B cell (primary cell): ENCODE results near the gene DOK7. TPM values are rescaled to one million over a fixed set of nuclear protein-coding genes. Genes with fewer than 3 reads are reported as not detected.

Experiments used
- ATAC-seq: fragments of 200-7000 bp; cut with Tn5 transposase; one replicate; pipeline ENCODE4 v1.10.0; 2021; ENCODE audit warnings: low read depth, mild to moderate bottlenecking, moderate number of reproducible peaks, moderate library complexity
- CTCF ChIA-PET: fragments of 350-600 bp; sonication (Branson Sonifier 250); formaldehyde crosslinking; loops from one replicate; lab custom pipeline; 2021; ENCODE audit warnings: antibody characterized with exemption, inconsistent platforms; lab: Charles Lee
- POLR2A ChIA-PET: fragments of 350-600 bp; sonication (Branson Sonifier 250); formaldehyde crosslinking; loops from one replicate; lab custom pipeline; 2021; ENCODE audit warnings: antibody characterized with exemption; lab: Charles Lee
- DNase-seq: peaks from one replicate; pipeline ENCODE4 v3.0.0; 2013
- H2AFZ ChIP-seq: 2 replicates; pipeline ENCODE4 v1.6.1; 2012; ENCODE audit warnings: mild to moderate bottlenecking, low read depth, low read length; ENCODE audit not compliant: insufficient read depth, poor library complexity, severe bottlenecking
- H3K27ac ChIP-seq, 2 donors: 1 replicate in 1 of 2; 2 replicates in 1 of 2; pipeline ENCODE4 v1.5.1; 2012 to 2013; ENCODE audit warnings: low read length in 2 of 2, mild to moderate bottlenecking in 2 of 2, moderate library complexity in 1 of 2
- H3K27me3 ChIP-seq, 4 experiments: fragments of 200-600 bp in 1 of 4; sonication (generic) in 1 of 4; replicated peaks in 1 of 4; 1 replicate in 2 of 4; 2 replicates in 2 of 4; pipeline versions ENCODE4 v1.6.1 to v1.7.0; 2013 to 2016; ENCODE audit warnings: low read length in 3 of 4, mild to moderate bottlenecking in 2 of 4, mixed read lengths in 1 of 4, moderate library complexity in 1 of 4; ENCODE audit not compliant: insufficient read depth in 4 of 4, control insufficient read depth in 3 of 4; ENCODE audit errors: control extremely low read depth in 1 of 4
- H3K36me3 ChIP-seq, 2 experiments: replicated peaks in 1 of 2; 1 replicate in 1 of 2; 2 replicates in 1 of 2; pipeline versions ENCODE4 v1.6.1 to v1.7.1; 2013; ENCODE audit warnings: low read length in 1 of 2; ENCODE audit not compliant: insufficient read depth in 2 of 2, control insufficient read depth in 1 of 2; ENCODE audit errors: control extremely low read depth in 1 of 2, extremely low read depth in 1 of 2
- H3K4me1 ChIP-seq, 2 donors: fragments of 200-600 bp in 1 of 2; sonication (generic) in 1 of 2; 1 replicate in 1 of 2; 2 replicates in 1 of 2; pipeline versions ENCODE4 v1.5.1 to v1.6.1; 2013 to 2017; ENCODE audit warnings: low read length in 2 of 2; ENCODE audit not compliant: control insufficient read depth in 2 of 2, insufficient read depth in 2 of 2
- H3K4me2 ChIP-seq: replicated peaks from 2 replicates; pipeline ENCODE3; 2012; ENCODE audit warnings: mild to moderate bottlenecking, low read depth, low read length; ENCODE audit not compliant: poor library complexity, severe bottlenecking
- H3K4me3 ChIP-seq, 5 experiments: fragments of 200-600 bp in 1 of 5; sonication (generic) in 1 of 5; 1 replicate in 3 of 5; 2 replicates in 2 of 5; pipeline versions ENCODE4 v1.5.1 to v1.7.0; 2011 to 2016; ENCODE audit warnings: low read length in 4 of 5, mild to moderate bottlenecking in 4 of 5, low read depth in 2 of 5, control low read depth in 1 of 5, moderate library complexity in 1 of 5; ENCODE audit not compliant: insufficient read depth in 1 of 5; ENCODE audit errors: control extremely low read depth in 1 of 5, extremely low read depth in 1 of 5
- H3K79me2 ChIP-seq: fragments of 200-600 bp; sonication (generic); one replicate; pipeline ENCODE4 v1.6.0; 2016; ENCODE audit warnings: low read length; ENCODE audit not compliant: control insufficient read depth, insufficient read depth
- H3K9ac ChIP-seq: fragments of 200-600 bp; sonication (generic); 2 replicates; pipeline ENCODE4 v1.6.1; 2017; ENCODE audit warnings: mild to moderate bottlenecking, low read length, moderate library complexity
- H3K9me3 ChIP-seq, 3 donors: one replicate each; pipeline versions ENCODE4 v1.6.1 to v1.7.1; 2013; ENCODE audit warnings: low read length in 2 of 3; ENCODE audit not compliant: control insufficient read depth in 2 of 3, insufficient read depth in 1 of 3; ENCODE audit errors: control extremely low read depth in 1 of 3
- H4K20me1 ChIP-seq: 2 replicates; pipeline ENCODE4 v1.6.0; 2012; ENCODE audit warnings: mild to moderate bottlenecking, low read length; ENCODE audit not compliant: insufficient read depth, control insufficient read depth, poor library complexity, severe bottlenecking
- H3K27ac Mint-ChIP-seq: one replicate; pipeline ENCODE4 v1.8.0; 2021; ENCODE audit warnings: mixed read lengths
- H3K27me3 Mint-ChIP-seq: one replicate; pipeline ENCODE4 v1.8.0; 2021; ENCODE audit warnings: mixed read lengths
- H3K4me1 Mint-ChIP-seq: one replicate; pipeline ENCODE4 v1.8.0; 2021; ENCODE audit warnings: mixed read lengths
- H3K4me3 Mint-ChIP-seq: one replicate; pipeline ENCODE4 v1.8.0; 2021; ENCODE audit warnings: mixed read lengths
- H3K9me3 Mint-ChIP-seq: one replicate; pipeline ENCODE4 v1.8.0; 2022; ENCODE audit warnings: mixed read lengths; ENCODE audit not compliant: insufficient read depth
- CTCF ChIP-seq: fragments of 200-600 bp; IDR thresholded peaks from one replicate; pipeline ENCODE4 v1.8.0; 2022; ENCODE audit warnings: antibody characterized with exemption, mild to moderate bottlenecking
- EZH2 ChIP-seq: IDR thresholded peaks from 2 replicates; pipeline ENCODE4 v1.6.1; 2012; ENCODE audit warnings: borderline replicate concordance, low read depth, mild to moderate bottlenecking, moderate library complexity, low read length; ENCODE audit not compliant: insufficient read depth, poor library complexity, severe bottlenecking
- WGBS: methylation state at CpG from one replicate; pipeline ENCODE4 v1.1.5; 2013; ENCODE audit warnings: missing lambda C conversion rate; ENCODE audit not compliant: insufficient coverage; 5-methylcytosine and 5-hydroxymethylcytosine counted together
- intact Hi-C: fragments of 100-400 bp; cut with micrococcal nuclease; formaldehyde crosslinking; loops from one replicate; pipeline ENCODE4 v1.10.0; 2022
- polyA plus RNA-seq: library from polyadenylated mRNA; depleted of rRNA; stranded (reverse); fragments of >200 nt; gene quantifications from 2 replicates; pipeline ENCODE4 v1.2.3, GENCODE V29; 2012
- total RNA-seq, 2 donors: library from RNA; stranded (reverse); fragments of 120-200 nt in 1 of 2; gene quantifications; 1 replicate in 1 of 2; 2 replicates in 1 of 2; pipeline versions ENCODE4 v1.2.3 to v1.2.4, GENCODE V29; 2013 to 2022

DOK7 gene
- total and polyA plus RNA-seq, 2 donors (not counting 1 experiment from before 2014, with no cell fraction given) = 24.1 to 24.8 TPM

DNA sequence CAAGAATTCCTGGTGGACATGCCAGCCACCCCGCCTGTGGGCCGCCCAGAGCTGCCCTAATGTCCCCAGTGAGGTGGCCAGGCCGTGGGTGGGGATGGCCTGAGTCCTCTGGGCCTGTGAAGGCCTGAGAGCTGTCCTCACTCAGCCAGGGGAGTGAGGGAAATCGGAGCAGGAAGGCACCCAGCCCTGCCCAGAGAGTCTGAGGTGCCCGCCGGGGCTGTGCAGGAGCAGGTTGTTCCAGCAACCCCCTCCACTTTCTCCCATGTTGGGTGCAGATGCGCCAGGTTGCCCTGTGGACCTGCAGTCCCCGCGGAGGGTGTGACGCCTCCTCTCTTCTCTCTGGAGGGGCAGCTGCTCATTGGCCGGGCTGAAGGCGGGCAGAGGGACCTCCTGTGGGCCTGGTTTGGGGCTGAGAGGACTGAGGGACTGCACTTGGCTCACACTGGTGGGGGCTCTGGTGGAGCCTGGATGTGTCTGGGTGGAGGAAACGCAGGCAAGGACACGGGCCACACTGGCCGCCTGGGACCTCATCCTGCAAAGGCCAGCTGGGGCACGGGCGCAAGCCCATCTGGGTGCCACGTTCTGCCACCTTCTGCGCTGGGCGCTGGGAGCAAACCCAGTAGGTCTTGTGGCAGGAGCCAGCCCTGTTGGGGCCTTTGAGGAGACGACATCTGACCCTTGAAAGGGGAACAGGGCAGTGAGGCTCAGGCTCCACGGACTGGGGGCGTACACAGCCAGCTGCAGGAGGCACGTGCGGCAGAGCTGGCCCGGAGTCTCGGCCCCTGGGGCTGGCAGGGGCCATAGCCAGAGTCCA is 14.0 kb downstream of the DOK7 start:
- no peaks in the 10 kb centered on the region for H3K79me2 ChIP-seq
- H3K9me3 Mint-ChIP-seq = no peaks in the 10 kb centered on the region
- ATAC-seq (no peak), DNase-seq (no peak)
- H3K27ac ChIP-seq = no peak overlapping the region
- H3K4me1 ChIP-seq = peaks cover 14 to 22% of the 10 kb centered on the region in 2 donors
- POLR2A ChIA-PET = no interaction called here
- WGBS = 85% methylated on average over 26 of the region's 27 CpGs
- no peak overlapping the region for H3K4me3 Mint-ChIP-seq
- CTCF ChIA-PET = no interaction called here
- no peaks in the 10 kb centered on the region for H3K9me3 ChIP-seq
- no peak overlapping the region for H3K4me3 ChIP-seq
- no peak overlapping the region for H3K27ac Mint-ChIP-seq
- no peaks in the 10 kb centered on the region for H3K36me3 ChIP-seq
- H3K4me2 ChIP-seq = no peak overlapping the region
- H2AFZ ChIP-seq = no peak overlapping the region
- peaks cover 0 to 12% (median 1%) of the 10 kb centered on the region in 4 experiments for H3K27me3 ChIP-seq
- TF ChIP-seq EZH2 = no peak
- no peak for TF ChIP-seq CTCF
- intact Hi-C loops = no loop called here
- peaks cover 20% of the 10 kb centered on the region for H3K4me1 Mint-ChIP-seq
- no peaks in the 10 kb centered on the region for H4K20me1 ChIP-seq
- no peaks in the 10 kb centered on the region for H3K27me3 Mint-ChIP-seq
- no peak overlapping the region for H3K9ac ChIP-seq

DNA sequence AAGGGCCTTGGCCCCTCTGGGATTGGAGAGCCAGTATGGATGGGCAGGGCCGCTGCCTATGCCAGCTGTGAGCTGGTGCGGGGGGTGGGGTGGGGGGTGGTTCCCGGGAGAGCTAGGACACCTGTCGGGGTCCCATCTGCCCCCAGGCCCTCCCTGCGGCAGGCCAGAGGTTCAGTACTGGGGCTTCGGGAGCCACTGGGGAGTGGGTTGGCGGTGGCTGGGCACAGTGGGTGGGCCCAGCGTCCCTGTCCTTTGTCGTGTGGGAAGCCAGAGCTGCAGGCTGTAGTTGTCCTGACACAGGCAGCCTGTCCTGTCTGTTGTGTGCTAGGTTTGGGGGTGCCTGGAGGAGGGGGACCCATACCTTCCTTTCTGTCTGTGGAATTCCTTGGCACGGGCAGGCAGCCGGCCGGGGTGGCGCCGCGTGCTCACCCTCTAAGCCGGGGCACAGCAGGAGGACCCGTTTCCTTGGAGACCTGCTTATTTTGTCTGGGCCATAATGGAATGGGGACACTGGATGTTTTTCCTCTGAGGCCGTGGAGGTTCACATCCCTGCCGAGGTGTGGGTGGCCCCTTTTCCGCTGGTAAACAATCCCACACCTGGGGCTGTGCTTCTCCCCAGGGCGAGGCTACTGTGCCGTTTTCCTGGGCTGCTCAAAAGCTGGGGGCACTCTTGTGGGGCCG is 14.8 kb downstream of the DOK7 start:
- no peak overlapping the region for H3K4me2 ChIP-seq
- no peak for TF ChIP-seq CTCF
- TF ChIP-seq EZH2 = no peak
- ChIA-PET POLR2A (no interaction called here), CTCF (no interaction called here)
- ATAC-seq (no peak), DNase-seq (no peak)
- H4K20me1 ChIP-seq = no peaks in the 10 kb centered on the region
- no peaks in the 10 kb centered on the region for H3K9me3 ChIP-seq
- H2AFZ ChIP-seq = no peak overlapping the region
- peaks cover 25% of the 10 kb centered on the region for H3K4me1 Mint-ChIP-seq
- no peaks in the 10 kb centered on the region for H3K27me3 Mint-ChIP-seq
- H3K9ac ChIP-seq = no peak overlapping the region
- H3K79me2 ChIP-seq = no peaks in the 10 kb centered on the region
- 89% methylated on average over 22 of the region's 23 CpGs for WGBS
- intact Hi-C loops = no loop called here
- no peaks in the 10 kb centered on the region for H3K36me3 ChIP-seq
- peaks cover 0 to 16% (median 1%) of the 10 kb centered on the region in 4 experiments for H3K27me3 ChIP-seq
- no peak overlapping the region for H3K27ac Mint-ChIP-seq
- no peaks in the 10 kb centered on the region for H3K9me3 Mint-ChIP-seq
- H3K4me3 ChIP-seq = no peak overlapping the region
- H3K4me1 ChIP-seq = peaks cover 14 to 29% of the 10 kb centered on the region in 2 donors
- no peak overlapping the region for H3K27ac ChIP-seq
- no peak overlapping the region for H3K4me3 Mint-ChIP-seq
